ENCODE data around the gene ULK4. TPM values are rescaled to one million over a fixed set of nuclear protein-coding genes. Genes with fewer than 3 reads are reported as not detected.
"Not testable (repeated sequence)": the region's sequence is repeated elsewhere in the genome, so short reads cannot be mapped to it uniquely, and the experiment has no call there.

Gene ULK4
- total RNA-seq, 2 experiments from 2014 or later, result 9.5 to 10.8 TPM

- Mint-ChIP-seq H3K36me3 (peaks cover 9% of the 10 kb centered on the region), H3K4me3 (no peak overlapping the region), H3K9me3 (no peaks in the 10 kb centered on the region), H3K27me3 (no peaks in the 10 kb centered on the region), H3K27ac (no peak overlapping the region), H3K4me1 (ENCODE audit: low read depth) (no peaks in the 10 kb centered on the region)
- DNase-seq, result no peak
- CTCF ChIA-PET, result no interaction called here
- POLR2A ChIA-PET, result no interaction called here
- intact Hi-C loops (cut with micrococcal nuclease), result no loop called here
These were observed 392.1 kb downstream of the ULK4 start for GRCh38 chr3:41569632-41570305.

GRCh38 chr3:41565948-41566514, 395.9 kb downstream of the ULK4 start:
- intact Hi-C loops (cut with micrococcal nuclease), result no loop called here
- Mint-ChIP-seq H3K27me3 (no peaks in the 10 kb centered on the region), H3K4me3 (no peak overlapping the region), H3K36me3 (peaks cover 14% of the 10 kb centered on the region), H3K9me3 (peaks cover 6% of the 10 kb centered on the region), H3K27ac (no peak overlapping the region), H3K4me1 (ENCODE audit: low read depth) (no peaks in the 10 kb centered on the region)
- ChIA-PET POLR2A (interaction anchor here (0.5 kb wide), 1 partner anchor 1752 kb away, joined by 3 read pairs; no protein-coding TSS in a partner anchor), CTCF (no interaction called here)
- no peak for DNase-seq

- Mint-ChIP-seq H3K4me3 (no peak overlapping the region), H3K4me1 (ENCODE audit: low read depth) (no peaks in the 10 kb centered on the region), H3K36me3 (peaks cover 14% of the 10 kb centered on the region), H3K27ac (no peak overlapping the region), H3K27me3 (no peaks in the 10 kb centered on the region), H3K9me3 (peaks cover 15% of the 10 kb centered on the region)
- intact Hi-C loops (cut with micrococcal nuclease), result no loop called here
- CTCF ChIA-PET, result no interaction called here
- no peak for DNase-seq
- POLR2A ChIA-PET, result no interaction called here
These were observed 396.9 kb downstream of the ULK4 start for GRCh38 chr3:41565003-41565402.

DNA sequence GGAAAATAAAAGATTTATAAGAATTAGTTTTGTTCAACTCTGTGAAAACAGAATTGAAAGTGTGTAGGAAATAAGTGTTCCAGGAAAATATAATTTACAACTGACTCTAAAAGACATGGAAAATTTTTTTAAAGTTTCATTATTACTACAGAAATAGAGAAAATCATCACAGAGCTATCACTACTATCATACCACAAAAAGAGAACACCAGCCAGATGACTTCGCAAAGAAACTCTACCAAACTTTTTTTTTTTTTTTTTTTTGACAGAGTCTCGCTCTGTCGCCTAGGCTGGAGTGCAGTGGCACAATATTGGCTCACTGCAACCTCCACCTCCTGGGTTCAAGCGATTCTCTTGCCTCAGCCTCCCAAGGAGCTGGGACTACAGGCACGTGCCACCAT, 405.7 kb downstream of the ULK4 start:
- CTCF ChIA-PET, result interaction anchor here (0.6 kb wide), 1 partner anchor 727 kb away, joined by 6 read pairs; no protein-coding TSS in a partner anchor
- H3K4me3 Mint-ChIP-seq; POLR2A ChIA-PET; DNase-seq; H3K4me1 Mint-ChIP-seq (ENCODE audit: low read depth); H3K36me3 Mint-ChIP-seq; H3K27me3 Mint-ChIP-seq; H3K27ac Mint-ChIP-seq: not testable (repeated sequence)
- intact Hi-C loops (cut with micrococcal nuclease), result loop anchor here (2.0 kb wide), 1 partner anchor 281 kb away; no protein-coding TSS in a partner anchor
- H3K9me3 Mint-ChIP-seq, result peaks cover 25% of the 10 kb centered on the region

DNA sequence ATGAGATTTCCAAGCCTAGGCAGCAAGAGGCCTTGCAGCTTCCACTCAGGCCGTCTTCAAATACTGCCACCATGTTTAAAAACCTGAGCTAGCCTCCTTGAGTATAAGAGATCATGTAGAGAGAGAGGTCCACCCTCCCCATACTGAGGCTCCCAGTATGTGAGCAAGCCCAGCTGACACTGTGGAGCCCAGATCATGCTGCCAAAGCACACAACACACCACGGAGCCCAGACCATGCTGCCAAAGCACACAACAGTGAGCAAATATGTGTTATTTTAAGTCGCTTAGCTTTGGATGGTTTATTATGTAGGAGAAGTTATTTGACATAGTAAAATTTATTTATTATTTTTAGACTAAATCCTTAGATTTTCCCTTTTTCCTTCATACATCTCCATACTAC, 428.9 kb downstream of the ULK4 start:
- Mint-ChIP-seq H3K4me1 (ENCODE audit: low read depth) (no peaks in the 10 kb centered on the region), H3K4me3 (no peak overlapping the region), H3K27me3 (no peaks in the 10 kb centered on the region), H3K36me3 (no peaks in the 10 kb centered on the region), H3K9me3 (no peaks in the 10 kb centered on the region), H3K27ac (no peak overlapping the region)
- ChIA-PET CTCF (no interaction called here), POLR2A (no interaction called here)
- DNase-seq, result no peak
- intact Hi-C loops (cut with micrococcal nuclease), result no loop called here

DNA sequence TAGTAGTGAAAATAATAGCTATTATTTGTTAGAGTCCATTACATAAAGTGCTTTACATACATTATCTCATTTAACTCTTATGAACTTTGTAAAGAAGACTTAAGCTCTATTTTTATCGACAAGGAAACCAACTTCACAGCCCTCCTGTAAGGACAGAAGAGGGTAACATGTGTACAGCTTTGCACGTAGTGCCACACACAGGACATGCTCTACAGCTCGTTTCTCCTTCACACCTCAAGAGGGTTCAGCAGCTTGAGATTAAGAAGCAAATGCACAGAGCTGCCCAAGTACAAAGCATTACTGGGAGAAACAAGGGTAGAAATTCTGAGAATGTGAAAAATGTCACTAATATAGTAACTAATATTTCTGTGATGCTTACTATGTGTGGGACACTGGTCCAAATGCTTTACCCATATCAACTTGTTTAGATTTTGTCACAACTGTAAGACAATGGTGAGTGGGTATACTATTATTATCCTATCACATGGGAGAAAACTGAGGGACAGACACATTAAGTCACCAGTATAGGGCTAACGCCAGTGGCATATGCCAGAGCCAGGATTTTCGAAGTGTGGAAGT, 434.8 kb downstream of the ULK4 start:
- Mint-ChIP-seq H3K9me3 (no peaks in the 10 kb centered on the region), H3K36me3 (no peaks in the 10 kb centered on the region), H3K4me1 (ENCODE audit: low read depth) (no peaks in the 10 kb centered on the region), H3K27me3 (no peaks in the 10 kb centered on the region), H3K4me3 (no peak overlapping the region), H3K27ac (no peak overlapping the region)
- ChIA-PET POLR2A (no interaction called here), CTCF (no interaction called here)
- intact Hi-C loops (cut with micrococcal nuclease), result no loop called here
- no peak for DNase-seq

- DNase-seq, result no peak
- Mint-ChIP-seq H3K4me1 (ENCODE audit: low read depth) (no peaks in the 10 kb centered on the region), H3K4me3 (no peak overlapping the region), H3K36me3 (no peaks in the 10 kb centered on the region), H3K27me3 (no peaks in the 10 kb centered on the region), H3K27ac (no peak overlapping the region), H3K9me3 (no peaks in the 10 kb centered on the region)
- intact Hi-C loops (cut with micrococcal nuclease), result no loop called here
- POLR2A ChIA-PET, result no interaction called here
- CTCF ChIA-PET, result no interaction called here
These were observed 436.4 kb downstream of the ULK4 start for GRCh38 chr3:41525303-41526064.

- ChIA-PET POLR2A (no interaction called here), CTCF (no interaction called here)
- Mint-ChIP-seq H3K4me3 (no peak overlapping the region), H3K36me3 (no peaks in the 10 kb centered on the region), H3K9me3 (no peaks in the 10 kb centered on the region), H3K27ac (no peak overlapping the region), H3K27me3 (no peaks in the 10 kb centered on the region), H3K4me1 (ENCODE audit: low read depth) (no peaks in the 10 kb centered on the region)
- intact Hi-C loops (cut with micrococcal nuclease), result no loop called here
- no peak for DNase-seq
These were observed 438.0 kb downstream of the ULK4 start for GRCh38 chr3:41523897-41524296.

- no peak overlapping the region for H3K4me3 Mint-ChIP-seq
- no peaks in the 10 kb centered on the region for H3K9me3 Mint-ChIP-seq
- H3K36me3 Mint-ChIP-seq, result no peaks in the 10 kb centered on the region
- ChIA-PET CTCF (no interaction called here), POLR2A (no interaction called here)
- H3K27me3 Mint-ChIP-seq, result no peaks in the 10 kb centered on the region
- no peaks in the 10 kb centered on the region for H3K4me1 Mint-ChIP-seq (ENCODE audit: low read depth)
- no peak overlapping the region for H3K27ac Mint-ChIP-seq
- no peak for DNase-seq
- intact Hi-C loops (cut with micrococcal nuclease), result no loop called here
These were observed 439.3 kb downstream of the ULK4 start for GRCh38 chr3:41522612-41523011.

GRCh38 chr3:41521010-41521655, 440.8 kb downstream of the ULK4 start:
- CTCF ChIA-PET, result no interaction called here

DNA sequence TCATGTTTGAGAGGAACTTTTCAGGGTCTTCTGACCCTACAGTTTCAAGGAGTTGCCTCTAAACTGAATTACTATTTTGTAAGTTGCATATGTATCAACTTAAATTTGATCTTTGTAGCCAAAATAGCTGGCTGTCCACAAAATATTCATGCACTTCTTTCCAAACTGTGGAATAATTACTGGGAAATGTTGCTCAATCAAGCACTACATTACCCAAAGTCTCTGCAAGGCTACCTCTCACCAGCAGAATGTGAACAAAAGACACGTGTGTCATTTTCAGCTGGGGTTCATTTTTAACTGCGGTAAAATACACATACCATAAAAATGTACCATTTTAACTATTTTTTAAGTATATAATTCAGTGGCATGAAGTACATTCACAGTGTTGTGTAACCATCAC, 442.2 kb downstream of the ULK4 start:
- Mint-ChIP-seq H3K4me3 (no peak overlapping the region), H3K27ac (no peak overlapping the region), H3K36me3 (peaks cover 7% of the 10 kb centered on the region), H3K27me3 (no peaks in the 10 kb centered on the region), H3K9me3 (peaks cover 10% of the 10 kb centered on the region), H3K4me1 (ENCODE audit: low read depth) (no peaks in the 10 kb centered on the region)
- intact Hi-C loops (cut with micrococcal nuclease), result no loop called here
- ChIA-PET CTCF (no interaction called here), POLR2A (no interaction called here)
- DNase-seq, result no peak

More at GRCh38 chr3:41521010-41521655, 440.8 kb downstream of the ULK4 start:
- H3K36me3 Mint-ChIP-seq, result peaks cover 3% of the 10 kb centered on the region
- H3K4me1 Mint-ChIP-seq (ENCODE audit: low read depth), result no peaks in the 10 kb centered on the region
- no peak overlapping the region for H3K27ac Mint-ChIP-seq
- H3K4me3 Mint-ChIP-seq, result no peak overlapping the region
- POLR2A ChIA-PET, result no interaction called here
- intact Hi-C loops (cut with micrococcal nuclease), result no loop called here
- H3K9me3 Mint-ChIP-seq, result peaks cover 4% of the 10 kb centered on the region
- H3K27me3 Mint-ChIP-seq, result no peaks in the 10 kb centered on the region
- DNase-seq, result no peak

DNA sequence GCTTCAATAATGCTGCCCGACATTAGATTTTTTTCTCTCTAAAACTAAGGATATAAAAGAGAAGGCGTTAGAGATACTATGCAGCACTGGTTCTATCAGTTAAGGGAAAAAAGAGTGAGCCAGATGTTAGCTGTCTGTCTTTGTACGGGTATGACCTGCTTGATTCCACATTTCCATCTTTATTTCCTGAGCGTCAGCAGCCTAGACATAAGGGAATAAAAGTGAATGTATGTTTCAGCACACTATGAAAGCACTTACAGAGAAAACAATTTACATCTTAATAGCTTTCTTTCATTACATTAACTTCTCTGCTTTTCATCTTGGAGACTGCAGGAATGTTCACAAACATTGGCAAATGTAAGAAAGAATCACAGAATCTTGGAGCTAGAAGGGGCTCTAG, 443.3 kb downstream of the ULK4 start:
- H3K36me3 Mint-ChIP-seq, result peaks cover 7% of the 10 kb centered on the region
- intact Hi-C loops (cut with micrococcal nuclease), result no loop called here
- ChIA-PET CTCF (no interaction called here), POLR2A (no interaction called here)
- H3K27me3 Mint-ChIP-seq, result no peaks in the 10 kb centered on the region
- H3K4me1 Mint-ChIP-seq (ENCODE audit: low read depth), result no peaks in the 10 kb centered on the region
- H3K27ac Mint-ChIP-seq, result no peak overlapping the region
- DNase-seq, result no peak
- H3K9me3 Mint-ChIP-seq, result peaks cover 13% of the 10 kb centered on the region
- H3K4me3 Mint-ChIP-seq, result no peak overlapping the region

All from activated CD4-positive, alpha-beta memory T cell treated with anti-CD3 and anti-CD28 coated beads for 36 hours (primary cell).